ENCODE results near the gene UGT1A9.
"Not testable (repeated sequence)": the region's sequence is repeated elsewhere in the genome, so short reads cannot be mapped to it uniquely, and the experiment has no call there.

Gene UGT1A9

GRCh38 chr2:233671290-233672161 is at the start of gene UGT1A9:
Gene UGT1A9 (plus strand): TSS chr2:233671898. CDS start chr2:233671935, 37 bp downstream.
- no peak for ATAC-seq

GRCh38 chr2:233627331-233628025 is 44.2 kb upstream of the UGT1A9 start:
- no peak for ATAC-seq

- not testable (repeated sequence) for ATAC-seq
These were observed 35.4 kb upstream of the UGT1A9 start, which contains the start of gene UGT1A10 for GRCh38 chr2:233636306-233636705. Gene UGT1A10 (plus strand): TSS chr2:233636448. CDS start chr2:233636523, 75 bp downstream.

GRCh38 chr2:233638836-233639235 is 32.9 kb upstream of the UGT1A9 start:
- no peak for ATAC-seq

- no peak for ATAC-seq
These were observed 31.8 kb upstream of the UGT1A9 start for GRCh38 chr2:233639860-233640259.

GRCh38 chr2:233643128-233643527 is 28.6 kb upstream of the UGT1A9 start:
- no peak for ATAC-seq

GRCh38 chr2:233646033-233646432 is 25.7 kb upstream of the UGT1A9 start:
- ATAC-seq: not testable (repeated sequence)

GRCh38 chr2:233650981-233651380 is 20.7 kb upstream of the UGT1A9 start:
- ATAC-seq: no peak

GRCh38 chr2:233651430-233651829 is 20.3 kb upstream of the UGT1A9 start:
- no peak for ATAC-seq

- no peak for ATAC-seq
These were observed 17.2 kb upstream of the UGT1A9 start for GRCh38 chr2:233654501-233654900.

GRCh38 chr2:233655043-233655442 is 16.7 kb upstream of the UGT1A9 start:
- ATAC-seq: no peak

- ATAC-seq: not testable (repeated sequence)
These were observed 15.8 kb upstream of the UGT1A9 start for GRCh38 chr2:233655943-233656342.

GRCh38 chr2:233656443-233656842 is 15.3 kb upstream of the UGT1A9 start:
- no peak for ATAC-seq

- ATAC-seq: no peak
These were observed 13.1 kb upstream of the UGT1A9 start for GRCh38 chr2:233658610-233659009.

- no peak for ATAC-seq
These were observed 7.8 kb upstream of the UGT1A9 start for GRCh38 chr2:233663911-233664310.

- ATAC-seq: no peak
These were observed 3.0 kb upstream of the UGT1A9 start for GRCh38 chr2:233668605-233669260.

- ATAC-seq: no peak
These were observed 1.2 kb downstream of the UGT1A9 start for GRCh38 chr2:233672886-233673285.

GRCh38 chr2:233673896-233674295 is 2.2 kb downstream of the UGT1A9 start:
- ATAC-seq: no peak

- no peak for ATAC-seq
These were observed 2.6 kb downstream of the UGT1A9 start for GRCh38 chr2:233674314-233674713.

GRCh38 chr2:233674995-233675394 is 3.3 kb downstream of the UGT1A9 start:
- no peak for ATAC-seq

GRCh38 chr2:233676046-233676445 is 4.3 kb downstream of the UGT1A9 start:
- ATAC-seq: no peak

GRCh38 chr2:233679196-233679595 is 7.5 kb downstream of the UGT1A9 start:
- no peak for ATAC-seq

GRCh38 chr2:233680361-233681045 is 8.8 kb downstream of the UGT1A9 start:
- ATAC-seq: no peak
